Subcutaneous adipose tissue (tissue), 4 donors: ENCODE measurements around the gene KCNMB1. TPM values are rescaled to one million over a fixed set of nuclear protein-coding genes. Genes with fewer than 3 reads are reported as not detected.

Experiments
- total RNA-seq, 4 donors: library from RNA; depleted of rRNA; stranded (reverse); fragments of >200 nt; gene quantifications; one replicate each; pipeline ENCODE4 v1.1.0, GENCODE V29; 2016
- TF ChIP-seq, protein P1 (sequence below): fragments of 450-650 bp; IDR thresholded peaks from one replicate; pipeline ENCODE4 v1.5.1; 2016; ENCODE audit warnings: low read depth, mild to moderate bottlenecking, control low read depth, antibody characterized with exemption, moderate library complexity

The KCNMB1 gene
- total RNA-seq, 4 donors from 2014 or later: 0.19 to 1.0 (median 0.44) TPM; not detected in 1

DNA sequence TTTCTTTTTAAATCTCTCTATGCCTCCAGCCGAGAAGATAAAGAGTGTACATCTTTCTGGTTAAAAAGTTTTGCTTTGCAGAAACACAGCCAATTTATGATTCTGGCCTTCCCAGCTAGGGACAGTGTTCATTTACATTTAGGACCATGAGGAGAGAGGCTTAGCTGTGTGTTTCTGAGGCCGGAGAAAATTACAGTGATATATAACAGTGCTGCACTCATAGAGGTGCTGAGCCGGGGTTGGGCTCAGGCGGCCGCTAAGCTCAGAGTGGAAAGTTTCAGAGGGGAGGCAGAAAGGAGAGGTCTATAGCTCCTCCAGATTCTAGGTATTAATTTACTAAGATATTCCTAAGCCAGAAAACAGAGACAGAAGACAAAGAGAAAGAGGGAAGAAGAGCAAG, 54.5 kb downstream of the KCNMB1 start:
- TF ChIP-seq, protein P1, sequence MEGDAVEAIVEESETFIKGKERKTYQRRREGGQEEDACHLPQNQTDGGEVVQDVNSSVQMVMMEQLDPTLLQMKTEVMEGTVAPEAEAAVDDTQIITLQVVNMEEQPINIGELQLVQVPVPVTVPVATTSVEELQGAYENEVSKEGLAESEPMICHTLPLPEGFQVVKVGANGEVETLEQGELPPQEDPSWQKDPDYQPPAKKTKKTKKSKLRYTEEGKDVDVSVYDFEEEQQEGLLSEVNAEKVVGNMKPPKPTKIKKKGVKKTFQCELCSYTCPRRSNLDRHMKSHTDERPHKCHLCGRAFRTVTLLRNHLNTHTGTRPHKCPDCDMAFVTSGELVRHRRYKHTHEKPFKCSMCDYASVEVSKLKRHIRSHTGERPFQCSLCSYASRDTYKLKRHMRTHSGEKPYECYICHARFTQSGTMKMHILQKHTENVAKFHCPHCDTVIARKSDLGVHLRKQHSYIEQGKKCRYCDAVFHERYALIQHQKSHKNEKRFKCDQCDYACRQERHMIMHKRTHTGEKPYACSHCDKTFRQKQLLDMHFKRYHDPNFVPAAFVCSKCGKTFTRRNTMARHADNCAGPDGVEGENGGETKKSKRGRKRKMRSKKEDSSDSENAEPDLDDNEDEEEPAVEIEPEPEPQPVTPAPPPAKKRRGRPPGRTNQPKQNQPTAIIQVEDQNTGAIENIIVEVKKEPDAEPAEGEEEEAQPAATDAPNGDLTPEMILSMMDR: no peak

DNA sequence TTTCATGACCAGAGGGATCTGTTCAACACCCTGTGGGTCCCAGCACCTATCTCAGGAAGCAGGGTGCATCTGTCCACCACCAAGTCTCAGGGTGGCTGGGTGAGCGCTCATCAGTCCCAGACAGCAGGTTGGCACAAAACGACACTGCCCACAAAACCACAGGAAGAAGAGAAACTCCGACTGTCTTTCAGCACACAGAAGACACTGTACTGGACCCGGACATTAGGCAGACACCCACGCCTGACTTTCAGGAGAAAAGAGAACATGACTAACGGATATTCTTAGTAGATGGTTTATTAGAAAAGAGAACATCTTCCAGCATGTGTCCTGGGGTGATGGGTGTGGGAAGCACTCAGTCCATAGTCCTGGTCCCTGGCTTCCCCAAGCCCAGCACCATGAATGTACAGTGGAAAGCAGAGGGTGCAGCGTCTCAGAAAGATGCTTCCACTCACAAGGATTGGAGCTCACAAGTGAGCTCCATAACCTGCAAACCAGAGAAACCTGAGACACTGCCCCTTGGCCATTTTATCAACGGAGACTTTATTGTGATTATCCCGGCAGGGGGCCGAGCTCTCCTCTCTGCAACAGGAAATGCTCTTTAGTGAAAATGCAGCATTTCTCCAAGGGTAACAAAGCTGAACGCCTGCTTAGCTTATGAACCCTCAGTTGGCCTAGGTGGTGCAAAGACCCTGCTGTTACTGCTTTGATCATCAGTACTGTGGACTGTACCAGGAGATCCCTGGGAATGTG, 55.8 kb downstream of the KCNMB1 start:
- TF ChIP-seq, protein P1: no peak

DNA sequence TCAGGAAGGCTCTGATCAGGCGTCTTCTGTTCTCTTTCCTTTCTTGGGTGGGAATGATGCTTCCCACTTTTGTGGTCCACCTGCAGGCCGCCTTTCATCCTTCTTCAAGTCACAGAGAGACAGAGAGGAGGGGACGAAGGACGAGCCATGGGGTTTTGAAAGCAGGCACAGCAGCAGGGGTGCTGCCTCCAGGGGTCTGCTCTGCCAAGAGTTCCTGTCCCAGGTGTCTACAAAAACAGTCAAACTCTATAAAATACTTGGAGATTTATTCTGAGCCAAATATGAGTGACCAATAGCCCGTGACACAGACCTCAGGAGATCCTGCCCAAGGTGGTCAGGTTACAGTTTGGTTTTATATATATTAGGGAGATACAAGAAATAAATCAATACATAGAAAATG, 57.1 kb downstream of the KCNMB1 start:
- TF ChIP-seq, protein P1: no peak

DNA sequence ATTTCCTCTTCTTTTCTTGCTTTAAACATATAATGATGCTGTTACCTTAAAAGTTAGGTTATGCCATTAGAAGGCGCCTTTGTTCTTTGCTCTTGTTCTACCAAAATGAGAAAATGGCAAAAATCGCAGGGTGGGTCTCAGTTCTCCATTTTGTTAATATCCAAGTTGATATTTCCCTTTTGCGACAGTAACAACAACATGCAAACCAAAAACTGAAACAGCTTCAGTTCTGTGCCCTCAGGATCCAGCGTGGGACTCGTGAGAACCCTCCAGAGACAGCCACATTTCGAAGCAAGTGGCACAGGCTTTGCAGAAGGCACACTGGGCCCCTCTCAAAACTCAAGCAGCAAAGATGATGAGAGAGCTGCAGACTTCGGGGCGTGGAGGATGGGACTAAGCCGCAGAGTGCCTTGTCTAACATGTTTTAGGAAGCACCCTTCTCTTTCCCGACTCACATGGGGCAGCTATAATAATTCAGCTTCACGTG, 58.6 kb downstream of the KCNMB1 start:
- TF ChIP-seq, protein P1: no peak

DNA sequence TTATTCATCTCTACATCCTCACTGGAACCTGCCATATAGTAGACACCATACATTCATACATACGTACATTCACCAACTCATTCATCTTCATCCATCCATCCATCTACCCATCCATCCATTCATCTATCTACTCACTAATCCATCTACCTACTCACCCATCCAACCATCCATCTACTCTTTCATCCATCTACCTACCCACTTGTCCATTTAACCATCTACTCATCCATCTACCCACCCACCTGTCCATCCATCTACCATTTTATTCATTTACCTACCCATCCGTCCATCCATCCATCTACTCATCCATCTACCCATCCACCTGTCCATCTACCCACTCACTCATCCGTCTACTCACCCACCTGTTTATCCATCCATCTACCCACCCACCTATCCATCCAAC, 59.6 kb downstream of the KCNMB1 start:
- TF ChIP-seq, protein P1: no peak

DNA sequence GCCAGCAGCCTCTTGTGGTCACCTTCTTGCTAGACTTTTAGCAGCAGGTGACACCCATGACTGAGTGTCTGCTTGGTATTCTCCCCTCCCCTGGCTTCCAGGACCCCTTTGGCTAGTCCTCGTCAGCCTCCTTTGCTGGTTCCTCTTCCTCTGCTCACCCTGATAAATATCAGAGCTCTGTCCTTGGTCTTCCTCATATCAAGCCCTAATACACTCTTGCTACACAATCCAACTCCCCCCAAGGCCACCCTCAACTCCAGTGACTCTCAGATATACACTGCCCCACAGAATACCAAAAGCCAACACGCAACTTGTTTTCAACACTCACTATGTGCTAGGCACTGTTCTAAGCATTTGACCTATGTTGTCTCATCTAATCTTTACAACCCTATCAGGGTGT, 61.3 kb downstream of the KCNMB1 start:
- TF ChIP-seq, protein P1: no peak

DNA sequence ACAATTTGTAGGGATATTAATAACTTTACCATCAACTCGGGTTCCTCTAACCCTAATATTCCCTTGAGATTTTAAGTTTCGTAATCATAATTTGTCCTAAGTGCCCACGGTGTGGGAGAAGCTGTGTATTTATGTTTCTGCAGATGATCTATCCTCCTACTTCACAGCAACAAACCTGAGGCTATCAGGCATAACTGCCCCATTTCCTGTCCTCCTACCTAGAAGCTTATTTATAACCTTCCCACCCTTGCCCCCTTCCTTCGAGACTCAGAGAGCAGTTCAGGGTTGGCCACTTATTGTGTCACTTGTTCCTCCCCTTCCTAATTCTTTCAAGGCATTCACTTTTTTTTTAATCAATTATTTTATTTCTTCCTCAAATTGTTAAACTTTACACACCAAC, 62.0 kb downstream of the KCNMB1 start:
- TF ChIP-seq, protein P1: no peak

Other genes with a start within 250 kb of the KCNMB1 start
- gene C5orf58, start 156.4 kb downstream of the KCNMB1 start, total RNA-seq: 1 to 10 TPM in 2 of 4 donors, under 1 TPM in 1, not detected in 1; 0.68 to 2.3 (median 1.5) TPM
- 100 to 1,000 TPM in 1 of 4 donors, 10 to 100 TPM in 3; 45.8 to 120 (median 55.0) TPM for gene LCP2, start 91.6 kb downstream of the KCNMB1 start, total RNA-seq
- 1 to 10 TPM in 1 of 4 donors, not detected in 3; 6.4 TPM for gene KCNIP1, start 114.7 kb upstream of the KCNMB1 start, total RNA-seq